Epidermal melanocyte (primary cell): ENCODE results near the gene MYH9.
"Not testable (repeated sequence)": the region's sequence is repeated elsewhere in the genome, so short reads cannot be mapped to it uniquely, and the experiment has no call there.

Experiments used
- DNase-seq: peaks from one replicate; pipeline ENCODE4 v3.0.0; 2011; ENCODE audit warnings: low spot score; ENCODE audit not compliant: insufficient read length

MYH9 gene

DNA sequence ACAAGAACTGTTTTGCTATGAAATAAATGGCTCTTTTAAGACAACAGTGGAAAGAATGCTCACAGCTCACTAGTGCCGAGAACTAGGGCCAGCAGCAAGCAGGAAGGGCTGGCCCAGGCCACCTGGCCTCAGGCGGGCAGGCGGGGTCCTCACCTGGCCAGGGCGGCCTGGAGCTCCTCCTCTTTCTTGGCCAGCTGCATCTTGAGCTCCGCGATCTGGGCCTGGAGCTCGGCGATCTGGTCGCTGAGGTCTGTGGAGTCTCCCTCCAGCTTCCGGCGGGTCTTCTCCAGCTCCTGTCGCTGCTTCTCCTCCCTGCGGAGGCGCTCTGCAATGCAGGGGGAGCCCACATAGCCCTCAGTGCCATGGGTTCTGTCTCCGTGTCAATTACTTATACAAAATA is 91.1 kb downstream of the MYH9 start:
- no peak for DNase-seq

DNA sequence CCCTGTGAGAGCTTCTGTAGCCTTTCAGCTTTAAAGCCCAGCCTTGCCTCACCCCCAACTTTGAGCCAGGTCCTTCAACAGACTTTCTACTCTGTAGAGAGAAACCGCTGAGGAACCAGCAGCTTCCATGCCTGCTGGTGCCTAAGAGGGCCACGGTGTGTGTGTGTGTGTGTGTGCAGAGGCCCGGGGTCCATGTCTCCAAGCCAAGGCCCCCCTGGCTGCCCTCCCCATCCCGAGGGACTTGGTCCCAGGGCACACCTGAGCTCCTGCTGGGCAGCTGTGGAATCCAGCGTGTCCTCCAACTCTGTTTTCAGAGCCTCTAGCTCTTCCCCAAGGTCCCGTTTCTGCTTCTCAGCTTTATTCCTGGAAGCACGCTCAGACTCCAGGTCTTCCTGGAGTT is 92.5 kb downstream of the MYH9 start:
- DNase-seq, result no peak

DNA sequence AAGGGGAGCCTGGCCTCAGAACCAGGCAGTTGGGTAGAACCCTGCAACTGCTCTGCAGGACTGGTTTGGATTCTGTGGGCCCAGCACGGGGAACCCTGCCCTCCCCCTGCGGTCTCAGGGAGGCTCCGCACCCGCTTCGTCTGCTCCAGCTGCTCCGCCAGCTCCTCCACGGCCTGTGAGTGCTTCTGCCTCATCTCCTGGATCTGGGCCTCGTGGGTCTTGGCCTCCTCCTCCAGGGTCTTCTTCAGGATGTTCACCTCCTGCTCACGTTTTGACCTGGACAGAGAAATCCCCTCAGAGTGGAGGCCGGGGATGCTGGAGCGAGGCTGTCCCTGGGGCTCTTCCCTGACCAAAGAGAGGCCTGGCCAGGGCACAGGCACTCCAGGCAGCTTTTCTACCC is 93.0 kb downstream of the MYH9 start:
- DNase-seq, result no peak

DNA sequence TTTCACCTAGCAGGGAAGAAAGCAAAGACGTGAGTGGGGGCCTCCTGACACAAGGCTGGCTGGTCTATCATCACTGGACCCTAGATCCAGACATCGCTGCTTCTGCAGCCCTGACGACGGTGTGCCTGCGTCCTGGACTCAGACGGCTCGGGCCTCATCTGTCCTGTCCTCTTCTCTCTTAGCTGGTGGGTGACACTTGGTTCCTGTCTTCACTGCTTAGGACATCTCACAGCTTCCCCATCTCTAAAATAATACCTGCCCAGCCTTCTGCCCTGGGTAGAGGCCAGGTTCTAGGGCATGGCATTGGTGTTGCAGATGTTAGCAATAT is 93.5 kb downstream of the MYH9 start:
- DNase-seq, result no peak

DNA sequence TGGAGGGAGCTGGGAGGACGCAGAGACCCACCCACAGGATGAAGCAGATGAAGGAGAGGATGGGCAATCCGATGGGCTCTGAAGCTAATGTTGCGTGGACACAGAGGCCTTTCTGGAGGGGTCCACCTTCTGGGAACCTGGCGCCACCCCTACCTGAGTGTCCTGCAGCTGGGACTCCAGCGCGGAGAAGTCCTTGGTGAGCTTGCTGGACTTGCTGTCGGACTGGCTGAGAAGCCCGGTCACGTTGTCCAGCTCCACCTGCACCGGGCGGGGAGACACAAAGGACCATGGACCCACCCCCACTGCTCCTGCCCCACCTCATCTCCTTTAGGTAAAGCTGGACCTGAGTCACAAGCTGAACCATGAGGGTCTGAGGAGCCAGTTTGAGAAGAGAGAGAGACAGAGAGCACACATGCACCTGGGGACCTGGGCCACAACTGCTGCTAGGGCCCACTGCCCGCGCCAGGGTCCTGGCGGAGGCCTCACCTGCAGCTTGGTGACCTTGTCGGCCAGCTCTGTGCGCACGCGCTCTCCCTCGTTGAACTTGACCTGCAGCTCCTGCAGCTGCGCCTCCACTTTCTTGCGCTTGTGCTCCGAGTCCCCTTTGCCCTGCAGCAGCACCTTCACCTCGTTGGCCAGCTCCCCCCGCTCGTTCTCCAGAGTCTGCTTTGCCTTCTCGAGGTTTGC is 94.0 kb downstream of the MYH9 start:
- no peak for DNase-seq

DNA sequence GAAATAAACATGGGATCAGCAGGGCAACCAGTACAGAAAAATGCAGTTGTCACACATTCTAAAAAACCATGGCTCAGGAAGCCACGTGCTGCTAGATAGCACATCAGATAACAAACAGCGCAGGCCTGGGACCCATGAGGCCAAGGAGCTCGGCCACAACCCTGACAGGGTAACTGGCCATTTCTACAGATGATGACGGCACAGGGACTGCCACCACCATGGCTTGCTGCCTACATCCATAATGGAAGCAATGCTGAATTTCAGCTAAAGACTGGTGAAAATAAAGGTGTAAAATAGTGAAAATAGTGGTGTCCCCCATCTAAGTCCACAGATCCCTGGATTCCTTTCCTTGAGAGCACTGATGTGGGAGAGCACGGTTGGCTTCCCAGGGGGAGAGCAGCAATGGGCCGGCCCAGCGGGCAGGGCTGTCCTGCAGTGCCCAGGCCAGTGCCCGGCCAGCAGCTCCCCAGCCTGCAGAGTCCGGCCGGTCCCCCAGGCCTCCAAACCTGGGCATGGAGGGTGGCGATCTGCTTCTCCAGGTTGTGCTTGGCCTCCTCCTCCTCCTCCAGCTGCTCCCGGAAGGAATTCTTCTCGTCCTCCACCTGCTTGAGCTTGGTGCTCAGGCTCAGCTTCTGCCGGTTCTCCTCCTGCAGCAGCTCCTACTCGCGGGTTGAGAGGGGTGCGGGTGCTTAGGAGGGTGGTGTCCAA is 94.8 kb downstream of the MYH9 start:
- DNase-seq, result no peak

DNA sequence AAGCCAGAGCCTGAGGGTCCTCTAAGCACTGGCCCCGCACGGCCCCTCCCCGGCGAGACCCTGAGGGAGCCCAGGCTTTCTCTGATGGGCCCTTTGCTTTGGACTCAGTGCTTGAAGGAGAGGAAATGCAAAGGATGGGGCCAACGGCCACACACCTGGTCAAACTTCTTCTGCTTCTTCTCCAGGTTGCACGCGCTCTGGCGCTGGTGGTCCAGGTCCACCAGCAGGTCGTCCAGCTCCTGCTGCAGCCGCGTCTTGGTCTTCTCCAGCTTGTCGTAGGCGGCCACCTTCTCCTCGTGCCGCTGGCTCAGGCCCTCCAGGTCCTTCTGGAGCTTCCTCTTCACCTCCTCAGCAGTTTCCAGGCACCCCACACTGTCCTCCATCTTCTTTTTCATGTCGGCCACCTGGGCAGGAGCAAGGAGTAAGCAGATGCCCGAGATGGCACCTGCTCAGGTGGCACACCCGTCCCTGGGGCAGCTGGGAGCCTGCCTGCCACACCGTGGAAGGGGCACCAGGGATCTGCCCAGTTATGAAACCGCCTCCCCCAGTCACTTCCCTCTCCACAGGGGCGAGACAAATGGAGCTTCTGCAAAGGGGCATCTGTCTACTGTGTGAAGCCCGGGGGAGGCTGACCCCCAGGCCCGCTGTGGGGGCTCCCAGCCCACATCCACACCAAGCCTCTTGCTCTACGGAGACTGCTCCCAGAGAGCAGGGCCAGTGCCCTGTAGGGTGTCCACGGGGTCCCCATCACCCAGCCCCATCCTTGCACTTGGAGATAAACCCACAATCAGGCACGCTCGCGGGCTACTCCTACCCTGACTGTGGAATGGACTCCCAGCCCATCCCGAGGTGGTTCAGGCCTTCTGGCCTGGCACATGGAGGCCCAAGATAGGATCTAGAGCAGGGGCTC is 95.7 kb downstream of the MYH9 start:
- no peak for DNase-seq

DNA sequence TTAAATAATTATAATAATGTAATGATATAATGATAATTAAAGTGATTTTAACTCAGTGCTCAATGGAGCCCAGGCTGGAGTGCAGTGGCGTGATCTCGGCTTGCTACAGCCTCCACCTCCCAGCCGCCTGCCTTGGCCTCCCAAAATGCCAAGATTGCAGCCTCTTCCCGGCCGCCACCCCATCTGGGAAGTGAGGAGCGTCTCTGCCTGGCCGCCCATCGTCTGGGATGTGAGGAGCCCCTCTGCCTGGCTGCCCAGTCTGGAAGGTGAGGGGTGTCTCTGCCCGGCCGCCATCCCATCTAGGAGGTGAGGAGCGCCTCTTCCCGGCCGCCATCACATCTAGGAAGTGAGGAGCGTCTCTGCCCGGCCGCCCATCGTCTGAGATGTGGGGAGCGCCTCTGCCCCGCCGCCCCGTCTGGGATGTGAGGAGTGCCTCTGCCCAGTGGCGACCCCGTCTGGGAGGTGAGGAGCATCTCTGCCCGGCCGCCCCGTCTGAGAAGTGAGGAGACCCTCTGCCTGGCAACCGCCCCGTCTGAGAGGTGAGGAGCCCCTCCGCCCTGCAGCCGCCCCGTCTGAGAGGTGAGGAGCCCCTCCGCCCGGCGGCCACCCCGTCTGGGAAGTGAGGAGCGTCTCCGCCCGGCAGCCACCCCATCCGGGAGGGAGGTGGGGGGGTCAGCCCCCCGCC is 97.2 kb downstream of the MYH9 start:
- DNase-seq, result not testable (repeated sequence)

DNA sequence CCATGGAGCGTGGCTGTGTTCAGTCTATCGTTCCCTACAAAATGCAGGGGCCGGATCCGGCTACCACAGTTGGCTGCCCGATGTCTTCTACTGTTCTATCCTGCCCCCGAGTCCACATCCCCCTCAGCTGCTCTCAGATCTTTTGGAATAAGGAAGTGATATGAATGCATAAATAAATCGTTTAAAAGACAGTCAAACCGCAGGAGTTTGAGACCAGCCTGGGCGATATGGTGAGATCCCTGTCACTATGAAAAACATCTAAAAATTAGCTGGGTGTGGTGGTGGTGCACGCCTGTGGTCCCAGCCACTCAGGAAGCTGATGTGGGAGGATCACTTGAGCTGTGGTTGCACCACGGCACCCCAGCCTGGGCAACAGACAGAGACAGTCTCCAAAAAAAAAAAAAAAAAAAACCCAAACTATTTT is 97.8 kb downstream of the MYH9 start:
- not testable (repeated sequence) for DNase-seq

DNA sequence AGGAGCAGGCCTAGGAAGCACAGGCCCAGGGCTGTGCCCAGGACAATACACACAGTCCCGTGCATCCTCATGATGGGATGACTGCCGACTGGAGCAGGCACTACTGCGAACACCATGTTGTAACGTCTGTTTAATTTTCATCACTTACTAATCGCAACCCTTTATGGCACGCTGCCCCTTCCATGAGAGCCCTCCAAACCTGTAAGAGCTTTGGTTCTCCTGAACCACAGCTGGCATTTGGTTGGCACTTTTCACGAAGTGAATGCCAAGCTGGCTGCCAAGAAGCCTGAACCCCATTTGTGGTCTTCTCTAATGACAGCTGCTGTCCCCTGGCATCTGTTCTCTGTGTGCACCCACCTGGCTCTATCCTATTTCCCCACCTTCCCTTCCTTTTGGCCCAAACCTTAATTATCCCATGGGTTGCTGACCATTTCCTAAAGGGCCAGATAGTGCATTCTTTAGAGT is 98.3 kb downstream of the MYH9 start:
- DNase-seq, result no peak

DNA sequence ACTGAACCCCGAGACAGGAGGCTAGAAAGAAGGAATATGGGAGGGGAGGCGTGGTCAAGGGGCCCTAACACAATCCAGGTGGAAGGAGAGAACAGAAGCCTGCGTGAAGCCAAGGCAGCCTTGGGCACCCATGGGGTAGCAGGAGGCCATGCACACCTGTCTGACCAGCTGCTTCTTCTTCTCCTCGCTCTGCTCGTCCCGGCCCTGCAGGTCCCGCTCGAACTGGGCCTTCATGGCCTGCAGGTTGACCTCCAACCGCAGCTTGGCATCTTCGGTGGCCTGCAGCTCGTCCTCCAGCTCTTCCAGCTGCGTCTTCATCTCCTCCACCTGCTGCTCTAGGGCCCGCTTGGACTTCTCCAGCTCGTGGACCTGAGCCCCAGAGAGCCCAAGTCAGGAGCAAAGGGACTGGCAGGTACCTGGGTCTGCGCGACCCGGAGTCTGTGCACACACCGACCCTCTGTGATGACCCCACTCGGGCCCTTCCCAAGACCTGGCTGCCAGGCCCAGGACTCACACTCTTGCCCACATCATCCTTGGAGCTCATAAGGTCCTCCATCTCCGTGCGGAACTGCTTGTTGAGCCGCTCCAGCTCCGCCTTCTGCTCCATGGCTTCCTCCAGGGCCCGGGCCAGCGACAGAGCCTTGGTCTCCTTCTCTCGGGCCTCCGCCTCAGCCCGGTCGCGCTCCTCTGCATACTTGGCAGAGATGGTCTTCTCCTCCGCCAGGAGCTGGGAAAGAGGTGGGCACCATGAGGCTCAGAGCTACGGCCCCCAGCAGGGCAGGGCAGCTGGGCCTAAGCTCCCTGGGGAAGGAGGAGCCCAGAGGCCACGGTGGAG is 99.0 kb downstream of the MYH9 start:
- DNase-seq, result peak; percentile 9

DNA sequence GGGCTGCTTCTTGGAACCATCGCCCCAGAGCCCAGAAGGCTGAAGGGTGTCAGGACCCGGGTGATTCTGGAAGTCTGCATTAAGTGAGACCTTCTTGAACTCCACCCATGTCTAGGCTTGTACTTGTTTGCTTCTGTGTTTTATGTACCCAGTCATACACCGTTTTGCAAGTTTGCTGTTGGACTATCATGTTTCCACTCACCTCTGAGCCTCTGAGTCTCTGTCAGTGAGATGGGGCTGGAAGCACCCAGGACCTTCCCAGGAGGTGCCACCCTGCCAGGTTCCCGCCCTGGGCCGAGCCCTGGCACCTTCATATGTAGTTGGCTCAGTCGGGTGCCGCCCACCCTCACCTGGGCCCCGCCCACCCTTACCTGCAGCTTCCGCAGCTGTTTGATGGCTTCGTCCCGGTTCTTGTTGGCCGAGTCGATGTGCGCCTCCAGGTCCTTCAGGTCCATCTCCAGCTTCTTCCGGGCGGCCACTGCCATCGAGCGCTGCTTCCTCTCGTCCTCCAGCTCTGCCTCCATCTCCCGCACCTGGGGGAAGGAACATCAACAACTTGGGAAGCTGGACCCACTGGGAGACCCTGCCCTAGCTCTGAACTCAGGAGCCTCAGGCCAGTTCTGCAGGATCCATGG is 99.8 kb downstream of the MYH9 start:
- peak; percentile 13 for DNase-seq

DNA sequence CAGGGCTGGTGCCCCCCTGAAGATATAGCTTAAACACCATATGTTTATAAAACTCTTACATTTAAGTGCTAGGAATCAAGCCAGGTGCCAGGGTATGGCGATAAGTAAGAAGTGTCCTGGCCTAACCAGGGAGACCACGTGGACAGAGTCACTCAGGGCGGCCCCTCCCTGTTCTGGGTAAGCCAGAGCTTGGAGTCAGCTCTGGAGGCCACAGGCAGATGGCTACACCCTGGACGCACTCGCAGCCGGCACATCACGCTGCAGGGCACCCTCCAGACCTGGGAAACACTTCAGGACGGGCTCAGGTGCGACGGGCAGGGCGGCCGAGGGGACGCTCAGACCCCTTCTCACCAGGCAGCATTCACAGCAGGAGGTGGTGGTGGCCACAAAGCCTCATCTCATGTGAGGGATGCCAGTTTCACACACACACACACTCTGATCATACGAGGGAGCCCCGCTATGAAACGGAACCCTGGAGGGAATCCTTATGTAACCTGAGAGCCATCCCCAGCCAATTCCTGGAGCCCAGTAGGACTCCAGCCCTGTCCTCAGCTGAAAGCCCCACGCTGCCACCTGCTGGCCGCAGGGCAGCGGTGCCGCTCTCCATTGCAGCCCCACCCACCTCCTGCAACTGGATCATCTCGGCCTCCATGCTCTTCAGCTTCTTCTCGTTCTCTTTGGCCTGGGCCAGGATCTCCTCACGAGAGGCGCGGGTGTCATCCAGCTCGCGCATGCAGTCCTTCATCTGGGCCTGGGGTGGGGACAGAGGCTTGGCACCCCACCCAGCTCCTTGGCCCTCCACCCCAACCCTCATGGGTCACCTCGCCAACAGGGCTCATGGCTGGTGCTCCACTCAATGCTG is 101.4 kb downstream of the MYH9 start:
- peak; percentile 90 for DNase-seq

DNA sequence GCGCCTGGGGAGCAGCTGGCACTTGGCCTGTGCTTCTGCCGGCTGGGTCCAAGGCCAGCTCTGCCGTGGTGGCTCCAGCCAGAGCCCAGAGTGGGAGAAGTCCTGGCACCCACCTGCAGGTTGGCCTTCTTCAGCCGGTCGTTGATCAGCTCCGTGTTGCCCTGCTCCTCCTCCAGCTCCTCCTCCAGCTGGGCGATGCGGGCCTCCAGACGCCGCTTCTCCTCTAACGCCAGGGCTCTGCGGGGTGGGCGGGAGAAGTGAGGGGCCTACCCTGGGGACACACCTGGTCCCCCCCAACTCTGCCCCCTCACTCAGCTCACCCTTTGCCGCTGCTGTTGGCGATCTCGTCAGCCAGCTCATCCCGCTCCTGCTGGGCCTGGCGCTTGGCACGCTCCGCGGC is 102.2 kb downstream of the MYH9 start:
- no peak for DNase-seq

DNA sequence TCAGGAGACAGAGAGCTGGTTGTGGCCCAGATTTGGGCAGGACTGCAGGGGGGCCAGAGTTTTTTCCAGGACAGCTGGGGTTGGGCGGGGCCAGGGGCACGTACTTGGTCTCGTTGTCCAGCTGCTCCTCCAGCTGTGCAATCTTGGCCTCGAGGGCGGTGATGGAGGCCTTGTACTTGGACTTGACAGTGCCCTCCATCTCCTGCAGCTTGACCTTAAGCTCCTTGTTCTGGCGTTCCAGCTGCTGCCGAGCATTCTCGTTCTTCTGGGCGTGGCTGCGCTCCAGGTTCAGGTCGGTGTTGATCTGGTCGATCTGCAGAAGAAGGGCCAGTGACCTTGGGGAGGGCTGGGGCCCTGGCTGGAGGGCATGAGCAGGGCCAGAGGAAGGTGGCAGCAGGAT is 102.8 kb downstream of the MYH9 start:
- DNase-seq, result no peak

DNA sequence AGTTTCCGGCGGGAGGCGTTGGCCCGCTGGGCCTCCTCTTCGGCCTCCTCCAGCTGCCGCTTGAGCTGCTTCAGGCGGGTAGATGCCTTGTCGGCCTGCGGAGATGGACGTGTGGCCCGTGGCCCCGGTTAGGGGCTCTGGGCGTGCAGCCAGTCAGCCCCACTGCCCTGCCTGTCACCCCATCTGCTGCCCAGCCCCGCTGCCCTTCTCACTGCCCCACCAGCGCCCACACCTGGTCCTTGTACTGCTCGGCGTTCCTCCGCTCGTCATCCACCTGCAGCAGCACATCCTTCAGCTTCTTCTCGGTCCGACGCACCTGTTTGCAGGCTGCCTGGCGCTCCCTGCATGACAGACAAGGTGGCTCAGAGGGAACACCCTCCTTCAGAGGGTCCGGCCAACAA is 103.6 kb downstream of the MYH9 start:
- no peak for DNase-seq

DNA sequence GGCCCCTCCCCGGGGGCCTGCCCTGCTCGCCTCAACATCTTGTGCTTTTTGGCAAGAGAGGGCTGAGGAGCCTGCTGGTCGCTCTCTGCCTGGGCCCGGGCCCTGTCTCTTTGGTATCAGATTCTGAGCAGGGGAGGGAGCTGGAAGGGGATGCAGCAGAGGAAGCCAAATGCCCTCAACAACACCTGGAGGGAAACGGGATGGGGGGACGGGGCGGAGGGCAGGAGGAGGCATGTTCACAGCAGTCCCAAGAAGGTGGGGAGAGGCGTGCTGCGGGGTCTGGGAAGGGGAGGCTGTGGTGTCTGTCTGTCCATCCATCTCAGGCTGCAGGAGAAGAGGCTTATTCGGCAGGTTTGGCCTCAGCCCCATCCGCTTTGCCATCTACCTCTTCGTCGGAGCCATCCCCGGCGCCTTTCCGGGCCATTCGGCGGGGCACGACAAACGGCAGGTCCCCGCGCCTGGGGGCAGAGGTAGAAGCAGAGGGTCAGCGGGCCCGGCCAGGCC is 105.4 kb downstream of the MYH9 start:
- DNase-seq, result no peak

DNA sequence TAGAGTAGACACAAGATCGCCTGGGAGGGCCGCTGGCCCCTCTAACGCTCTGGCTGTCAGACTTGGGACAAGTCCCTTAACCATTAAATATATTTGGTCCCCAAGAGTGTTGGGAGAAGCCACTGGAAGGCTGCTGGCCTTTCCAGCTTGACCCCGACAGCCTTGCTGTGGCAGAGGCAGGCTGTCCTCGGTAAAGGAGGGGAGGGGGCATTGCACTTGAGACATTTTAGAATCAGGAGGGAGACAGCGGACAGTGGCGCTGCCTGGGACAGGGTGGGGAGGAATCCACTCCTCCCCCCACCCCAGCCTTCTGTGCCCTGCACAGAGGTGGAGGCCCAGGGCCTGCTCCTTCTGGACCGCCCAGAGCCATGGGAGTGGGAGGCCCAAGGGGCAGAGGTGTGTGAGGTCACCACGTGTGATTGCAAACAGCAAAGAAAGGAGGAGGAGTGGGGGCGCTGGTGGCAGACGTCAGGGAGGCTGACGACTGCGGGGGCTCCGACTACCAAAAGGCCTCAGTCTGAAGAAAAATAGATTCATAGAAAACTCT is 105.9 kb downstream of the MYH9 start:
- no peak for DNase-seq

DNA sequence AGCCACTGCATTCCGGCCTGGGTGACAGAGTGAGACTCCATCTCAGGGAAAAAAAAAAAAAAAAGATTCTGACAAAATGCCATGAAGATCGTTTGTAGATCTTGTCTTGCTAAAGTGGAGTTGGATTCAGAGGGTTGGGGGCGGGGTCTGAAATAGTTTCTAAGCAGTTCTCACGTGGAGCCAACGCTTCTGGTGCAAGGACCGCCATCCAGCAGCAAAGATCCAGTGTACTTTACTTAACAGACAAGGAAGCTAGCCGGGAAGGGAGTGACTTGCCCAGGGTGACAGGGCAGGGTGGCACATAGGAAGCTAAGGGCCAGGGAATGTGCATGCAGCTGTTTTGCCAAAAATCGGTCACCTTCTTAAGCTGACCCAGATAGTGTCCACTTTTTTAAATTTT is 107.4 kb downstream of the MYH9 start:
- no peak for DNase-seq
